HCT116 (cell line): Measurements from ENCODE around the gene TRUB1.

Source experiments
- CTCF ChIP-seq, 3 experiments: fragments of 200-600 bp in 1 of 3; sonication (generic) in 1 of 3; IDR thresholded peaks in 2 of 3; conservative IDR thresholded peaks in 1 of 3; 2 replicates each; pipeline ENCODE4 v1.5.1; 2012 to 2017; ENCODE audit warnings: low read depth in 2 of 3, low read length in 2 of 3, antibody characterized with exemption in 1 of 3, borderline replicate concordance in 1 of 3, control low read depth in 1 of 3, mild to moderate bottlenecking in 1 of 3, mixed read lengths in 1 of 3, mixed run types in 1 of 3, moderate library complexity in 1 of 3; ENCODE audit not compliant: insufficient read depth in 1 of 3
- EZH2phosphoT487 ChIP-seq: fragments of 200-600 bp; IDR thresholded peaks from 2 replicates; pipeline ENCODE4 v1.6.1; 2018; ENCODE audit warnings: antibody characterized with exemption, borderline replicate concordance
- POLR2AphosphoS5 ChIP-seq: IDR thresholded peaks from 2 replicates; pipeline ENCODE4 v1.6.1; 2011; ENCODE audit warnings: mild to moderate bottlenecking, low read depth, low read length, moderate library complexity
- RAD21 ChIP-seq: IDR thresholded peaks from 2 replicates; pipeline ENCODE4 v1.6.1; 2012; ENCODE audit warnings: low read depth, mild to moderate bottlenecking
- SIN3A ChIP-seq: IDR thresholded peaks from 2 replicates; pipeline ENCODE4 v1.6.1; 2012; ENCODE audit warnings: low read depth
- SRF ChIP-seq: IDR thresholded peaks from 2 replicates; pipeline ENCODE4 v1.6.1; 2012; ENCODE audit warnings: low read depth
- TCF7L2 ChIP-seq: IDR thresholded peaks from 2 replicates; pipeline ENCODE4 v1.7.0; 2011; ENCODE audit warnings: borderline replicate concordance, inconsistent platforms; ENCODE audit not compliant: insufficient read depth, insufficient read length; ENCODE audit errors: extremely low read depth
- ZFX ChIP-seq: fragments of 450-650 bp; IDR thresholded peaks from 2 replicates; pipeline ENCODE4 v1.6.1; 2017

- TF ChIP-seq RAD21: no peak
- TF ChIP-seq CTCF (IDR thresholded peaks at IDR 0.05 in 2 of 3, conservative IDR thresholded peaks at IDR 0.05 in 1 of 3; ENCODE audit: borderline replicate concordance in 1 of 3, insufficient read depth in 1 of 3, low read depth in 2 of 3, low read length in 2 of 3): no peak
- TF ChIP-seq SIN3A: no peak
- TF ChIP-seq TCF7L2: no peak
- no peak for TF ChIP-seq EZH2phosphoT487
- TF ChIP-seq SRF: no peak
- no peak for TF ChIP-seq POLR2AphosphoS5
- no peak for TF ChIP-seq ZFX
Observed at GRCh38 chr10:114957673-114958072, 19.7 kb downstream of the TRUB1 start.
